Mucosa of descending colon (tissue), 3 donors: ENCODE measurements around the gene HIGD2B. TPM values are rescaled to one million over a fixed set of nuclear protein-coding genes. Genes with fewer than 3 reads are reported as not detected.

Experiments
- ATAC-seq: fragments of 200-7000 bp; cut with Tn5 transposase; one replicate; pipeline ENCODE4 v1.9.1; 2020; ENCODE audit warnings: mild to moderate bottlenecking, moderate library complexity
- DNase-seq, 3 donors: peaks; one replicate each; pipeline ENCODE4 v3.0.0-alpha.2; 2020
- H3K36me3 ChIP-seq: fragments of 200-600 bp; one replicate; pipeline ENCODE4 v1.8.0; 2021; ENCODE audit warnings: low read depth, mild to moderate bottlenecking
- H3K4me1 ChIP-seq: fragments of 200-600 bp; one replicate; pipeline ENCODE4 v1.8.0; 2021; ENCODE audit warnings: low read depth, mild to moderate bottlenecking
- H3K4me3 ChIP-seq: fragments of 200-600 bp; one replicate; pipeline ENCODE4 v1.8.0; 2021; ENCODE audit warnings: mild to moderate bottlenecking
- H3K9me3 ChIP-seq: fragments of 200-600 bp; one replicate; pipeline ENCODE4 v1.8.0; 2021; ENCODE audit warnings: mild to moderate bottlenecking
- intact Hi-C, 2 donors: fragments of 100-400 bp; cut with DNase I in 1 of 2; cut with micrococcal nuclease in 1 of 2; formaldehyde crosslinking; loops; one replicate each; pipeline versions ENCODE4 v1.11.0 to v1.11.1; 2022; cut with DNase I, micrococcal nuclease
- long read RNA-seq, 2 donors: library from polyadenylated mRNA; unstranded; transcript quantifications; one replicate each; pipeline ENCODE4 v2.0.0, GENCODE V29; 2019 to 2021
- total RNA-seq, 3 donors: library from RNA; stranded (reverse); fragmentation: NEBNext Ultra II Directional in 2 of 3; extraction: Animal tissue kit (Norgen Biotek cat#: 25700) in 2 of 3; gene quantifications; one replicate each; pipeline versions ENCODE4 v1.2.1 to v1.2.4, GENCODE V29; 2021 to 2023
- TF ChIP-seq, protein P1 (sequence below): fragments of 200-600 bp; IDR thresholded peaks from one replicate; pipeline ENCODE4 v1.8.0; 2022; ENCODE audit warnings: antibody characterized with exemption, mild to moderate bottlenecking
- donor health status: DM: no; HTN: no; CAD: no; lungs with moderate emphysema.
- donor health status: DM: no; HTN: no; CAD: no.
- donor health status: DM: no; HTN: yes; CAD: no.

HIGD2B gene
- total RNA-seq = not detected
- long read RNA-seq, donor 1 = 0 reads
- long read RNA-seq, donor 2 = 0 reads

GRCh38 chr15:72685925-72686794 is at the start of gene HIGD2B, which contains the start of gene BBS4:
Gene HIGD2B (minus strand): TSS chr15:72686182. CDS start chr15:72676374, 9,808 bp downstream.
Gene BBS4 (plus strand): TSS chr15:72686207. CDS start chr15:72686228, 21 bp downstream.
- ATAC-seq (peak; percentile 97), DNase-seq (peak; percentile 92 to 93 (median 92))
- Histone ChIP-seq H3K9me3 (no peaks in the 10 kb centered on the region), H3K4me3 (peak within 1 kb of the TSS; percentile 41), H3K36me3 (no peaks in the 10 kb centered on the region), H3K4me1 (peaks cover 8% of the 10 kb centered on the region)
- TF ChIP-seq, protein P1, sequence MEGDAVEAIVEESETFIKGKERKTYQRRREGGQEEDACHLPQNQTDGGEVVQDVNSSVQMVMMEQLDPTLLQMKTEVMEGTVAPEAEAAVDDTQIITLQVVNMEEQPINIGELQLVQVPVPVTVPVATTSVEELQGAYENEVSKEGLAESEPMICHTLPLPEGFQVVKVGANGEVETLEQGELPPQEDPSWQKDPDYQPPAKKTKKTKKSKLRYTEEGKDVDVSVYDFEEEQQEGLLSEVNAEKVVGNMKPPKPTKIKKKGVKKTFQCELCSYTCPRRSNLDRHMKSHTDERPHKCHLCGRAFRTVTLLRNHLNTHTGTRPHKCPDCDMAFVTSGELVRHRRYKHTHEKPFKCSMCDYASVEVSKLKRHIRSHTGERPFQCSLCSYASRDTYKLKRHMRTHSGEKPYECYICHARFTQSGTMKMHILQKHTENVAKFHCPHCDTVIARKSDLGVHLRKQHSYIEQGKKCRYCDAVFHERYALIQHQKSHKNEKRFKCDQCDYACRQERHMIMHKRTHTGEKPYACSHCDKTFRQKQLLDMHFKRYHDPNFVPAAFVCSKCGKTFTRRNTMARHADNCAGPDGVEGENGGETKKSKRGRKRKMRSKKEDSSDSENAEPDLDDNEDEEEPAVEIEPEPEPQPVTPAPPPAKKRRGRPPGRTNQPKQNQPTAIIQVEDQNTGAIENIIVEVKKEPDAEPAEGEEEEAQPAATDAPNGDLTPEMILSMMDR = no peak
- intact Hi-C loops = no loop called here

GRCh38 chr15:72735111-72735510 is 49.1 kb upstream of the HIGD2B start:
- ATAC-seq = no peak
- Histone ChIP-seq H3K4me1 (no peaks in the 10 kb centered on the region), H3K9me3 (no peaks in the 10 kb centered on the region), H3K4me3 (no peak overlapping the region), H3K36me3 (peaks cover 4% of the 10 kb centered on the region)
- intact Hi-C loops = no loop called here
- TF ChIP-seq, protein P1 = no peak
- no peak for DNase-seq

GRCh38 chr15:72733941-72734738 is 48.2 kb upstream of the HIGD2B start:
- intact Hi-C loops = no loop called here
- Histone ChIP-seq H3K4me3 (no peak overlapping the region), H3K4me1 (no peaks in the 10 kb centered on the region), H3K36me3 (peaks cover 4% of the 10 kb centered on the region), H3K9me3 (no peaks in the 10 kb centered on the region)
- ATAC-seq = no peak
- TF ChIP-seq, protein P1 = no peak
- DNase-seq = no peak

- Histone ChIP-seq H3K4me3 (no peak overlapping the region), H3K9me3 (no peaks in the 10 kb centered on the region), H3K4me1 (no peaks in the 10 kb centered on the region), H3K36me3 (peaks cover 4% of the 10 kb centered on the region)
- no peak for DNase-seq
- ATAC-seq = no peak
- TF ChIP-seq, protein P1 = no peak
- intact Hi-C loops = no loop called here
Measured at GRCh38 chr15:72732516-72732915, 46.5 kb upstream of the HIGD2B start.

- no peaks in the 10 kb centered on the region for H3K4me1 ChIP-seq
- DNase-seq (no peak), ATAC-seq (no peak)
- TF ChIP-seq, protein P1 = no peak
- H3K4me3 ChIP-seq = no peak overlapping the region
- peaks cover 4% of the 10 kb centered on the region for H3K36me3 ChIP-seq
- H3K9me3 ChIP-seq = no peaks in the 10 kb centered on the region
- intact Hi-C loops = no loop called here
Measured at GRCh38 chr15:72732086-72732485, 46.1 kb upstream of the HIGD2B start.
